ENCODE results near the gene NMNAT3.

GRCh38 chr3:139518926-139519842, 158.6 kb downstream of the NMNAT3 start:
- no peak for TF ChIP-seq EZH2 (IDR thresholded peaks at IDR 0.05; ENCODE audit: insufficient read depth, poor library complexity, severe bottlenecking)
- no peak for TF ChIP-seq EZH2phosphoT487 (IDR thresholded peaks at IDR 0.05; ENCODE audit: insufficient read depth, low read depth)
